ENCODE results near the gene PRUNE2. TPM values are rescaled to one million over a fixed set of nuclear protein-coding genes. Genes with fewer than 3 reads are reported as not detected.

The PRUNE2 gene
- total and polyA plus RNA-seq, 2 of the 8 experiments (the other 6 are each of a cell fraction or from before 2014, with no cell fraction given) = 5.5 to 13.3 TPM

DNA sequence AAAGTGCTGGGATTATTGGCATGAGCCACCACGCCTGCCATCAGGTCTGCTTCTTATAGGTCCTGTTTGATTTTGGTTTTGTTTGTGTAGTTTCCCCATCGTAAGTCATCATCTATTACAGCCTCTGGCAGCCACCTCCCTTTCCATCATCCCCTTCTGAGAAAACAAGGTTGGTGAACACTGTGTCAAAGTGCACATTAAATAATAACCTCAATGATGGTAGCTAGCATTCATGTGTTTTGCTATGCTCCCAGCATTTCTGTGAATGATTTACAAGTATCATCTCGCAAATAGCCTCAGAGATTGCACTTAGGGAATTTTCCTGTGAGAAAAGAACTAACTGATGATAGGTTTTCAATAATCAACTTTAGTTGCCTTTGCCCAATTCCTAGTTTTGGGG lies 9.9 kb downstream of the PRUNE2 start (continued):
- TF ChIP-seq, protein P1, sequence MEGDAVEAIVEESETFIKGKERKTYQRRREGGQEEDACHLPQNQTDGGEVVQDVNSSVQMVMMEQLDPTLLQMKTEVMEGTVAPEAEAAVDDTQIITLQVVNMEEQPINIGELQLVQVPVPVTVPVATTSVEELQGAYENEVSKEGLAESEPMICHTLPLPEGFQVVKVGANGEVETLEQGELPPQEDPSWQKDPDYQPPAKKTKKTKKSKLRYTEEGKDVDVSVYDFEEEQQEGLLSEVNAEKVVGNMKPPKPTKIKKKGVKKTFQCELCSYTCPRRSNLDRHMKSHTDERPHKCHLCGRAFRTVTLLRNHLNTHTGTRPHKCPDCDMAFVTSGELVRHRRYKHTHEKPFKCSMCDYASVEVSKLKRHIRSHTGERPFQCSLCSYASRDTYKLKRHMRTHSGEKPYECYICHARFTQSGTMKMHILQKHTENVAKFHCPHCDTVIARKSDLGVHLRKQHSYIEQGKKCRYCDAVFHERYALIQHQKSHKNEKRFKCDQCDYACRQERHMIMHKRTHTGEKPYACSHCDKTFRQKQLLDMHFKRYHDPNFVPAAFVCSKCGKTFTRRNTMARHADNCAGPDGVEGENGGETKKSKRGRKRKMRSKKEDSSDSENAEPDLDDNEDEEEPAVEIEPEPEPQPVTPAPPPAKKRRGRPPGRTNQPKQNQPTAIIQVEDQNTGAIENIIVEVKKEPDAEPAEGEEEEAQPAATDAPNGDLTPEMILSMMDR (IDR thresholded peaks at IDR 0.05; ENCODE audit: control extremely low read depth in 1 of 3, insufficient read depth in 1 of 3, low read depth in 1 of 3, low read length in 3 of 3) = no peak
- TF ChIP-seq KDM4A (IDR thresholded peaks at IDR 0.05; ENCODE audit: low read depth, low read length, severe bottlenecking) = no peak

Data from H1 (cell line).